HAP-1 (cell line): Measurements from ENCODE around the gene IGIP.

Experiments used
- DNase-seq, 2 experiments: peaks; one replicate each; pipeline ENCODE4 v3.0.0-alpha.2; 2016 to 2020; ENCODE audit warnings: low spot score in 2 of 2
- H3K27me3 ChIP-seq: fragments of 250-450 bp; sonication (Bioruptor Pico); 2 replicates; pipeline ENCODE4 v1.5.1; 2020; ENCODE audit warnings: low read depth, mild to moderate bottlenecking, moderate library complexity
- H3K36me3 ChIP-seq: fragments of 250-450 bp; sonication (Bioruptor Pico); replicated peaks from 2 replicates; pipeline ENCODE4 v1.5.1; 2020; ENCODE audit warnings: mild to moderate bottlenecking
- H3K4me1 ChIP-seq: fragments of 250-450 bp; sonication (Bioruptor Pico); 2 replicates; pipeline ENCODE4 v1.5.1; 2020; ENCODE audit warnings: mild to moderate bottlenecking
- H3K4me3 ChIP-seq: fragments of 250-450 bp; sonication (Bioruptor Pico); 2 replicates; pipeline ENCODE4 v1.5.1; 2020; ENCODE audit warnings: mild to moderate bottlenecking, moderate library complexity
- H3K9me3 ChIP-seq: fragments of 250-450 bp; sonication (Bioruptor Pico); 2 replicates; pipeline ENCODE4 v1.5.1; 2020; ENCODE audit warnings: mild to moderate bottlenecking, moderate library complexity
- in situ Hi-C: fragments of 300-500 bp; cut with MboI; formaldehyde crosslinking; loops from 3 replicates; pipeline ENCODE4 v1.14.3; 2020; ENCODE audit warnings: low sequenced_read_pairs, inconsistent platforms, mixed read lengths

IGIP gene

DNA sequence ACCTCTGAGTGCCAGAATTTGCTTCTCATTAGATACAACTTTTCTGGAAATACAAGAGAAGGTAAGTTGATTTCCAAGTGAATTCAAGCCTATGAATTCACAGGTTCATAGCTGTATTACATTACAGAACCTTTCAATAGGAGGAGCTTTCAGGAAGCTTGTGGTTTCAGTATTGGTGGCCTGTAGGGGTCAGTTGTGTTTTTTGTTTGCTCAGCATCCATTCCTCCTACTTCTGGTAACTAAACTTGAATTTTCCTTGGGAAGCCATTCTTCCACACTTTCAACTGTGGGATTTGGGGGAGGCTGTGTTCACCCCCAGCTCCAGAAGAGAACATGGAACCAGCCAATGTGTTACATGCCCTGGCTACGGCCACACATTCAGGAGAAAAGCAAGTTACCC is 43.7 kb downstream of the IGIP start:
- Histone ChIP-seq H3K4me3 (no peak overlapping the region), H3K4me1 (peaks cover 3% of the 10 kb centered on the region), H3K27me3 (no peaks in the 10 kb centered on the region), H3K9me3 (no peaks in the 10 kb centered on the region), H3K36me3 (no peaks in the 10 kb centered on the region)
- no peak for DNase-seq
- in situ Hi-C loops, result no loop called here

DNA sequence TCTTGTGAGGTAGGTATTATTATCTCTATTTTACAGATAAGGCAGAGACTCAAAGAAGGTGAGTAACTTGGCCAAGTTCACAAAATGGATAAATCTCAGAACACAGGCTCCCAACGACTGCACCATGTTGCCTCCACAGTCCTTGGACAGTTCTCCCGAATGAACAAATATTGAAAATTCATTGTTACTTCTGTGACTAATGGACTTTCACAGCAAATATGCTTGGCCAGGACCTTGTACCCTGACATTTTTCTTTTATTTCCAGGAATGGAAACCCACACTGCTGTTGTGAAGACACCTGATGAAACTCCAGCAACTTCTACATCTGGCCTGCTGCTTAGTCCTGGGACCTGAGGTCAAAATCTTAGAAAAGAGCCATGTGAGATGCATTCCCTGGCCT is 46.7 kb downstream of the IGIP start:
- Histone ChIP-seq H3K27me3 (no peaks in the 10 kb centered on the region), H3K36me3 (0 out of 2 replicates have a peak, but pooled peaks cover 3% of the 10 kb centered on the region), H3K4me1 (peaks cover 6% of the 10 kb centered on the region), H3K4me3 (no peak overlapping the region), H3K9me3 (no peaks in the 10 kb centered on the region)
- in situ Hi-C loops, result no loop called here
- no peak for DNase-seq

DNA sequence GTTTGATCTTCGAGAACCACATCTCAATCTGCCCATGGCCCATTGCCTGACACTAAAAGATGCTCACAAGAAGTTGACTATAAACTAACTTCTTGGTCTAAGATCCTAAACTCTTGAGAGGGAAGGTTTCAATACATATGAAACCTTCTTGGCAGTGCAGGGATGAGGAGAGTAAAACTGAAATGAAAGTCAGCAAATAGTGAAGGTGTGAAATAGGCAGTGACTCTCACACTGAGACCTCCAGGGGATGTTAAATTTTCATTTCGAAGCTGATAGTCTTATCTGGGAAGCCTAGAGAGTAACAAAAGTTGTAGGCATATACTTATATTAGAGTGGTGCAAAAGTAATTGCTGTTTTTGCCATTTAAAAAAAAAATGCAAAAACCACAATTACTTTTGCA is 48.3 kb downstream of the IGIP start:
- Histone ChIP-seq H3K27me3 (no peaks in the 10 kb centered on the region), H3K9me3 (no peaks in the 10 kb centered on the region), H3K4me3 (no peak overlapping the region), H3K4me1 (peaks cover 6% of the 10 kb centered on the region), H3K36me3 (0 out of 2 replicates have a peak, but pooled peaks cover 3% of the 10 kb centered on the region)
- DNase-seq, result no peak
- in situ Hi-C loops, result no loop called here

DNA sequence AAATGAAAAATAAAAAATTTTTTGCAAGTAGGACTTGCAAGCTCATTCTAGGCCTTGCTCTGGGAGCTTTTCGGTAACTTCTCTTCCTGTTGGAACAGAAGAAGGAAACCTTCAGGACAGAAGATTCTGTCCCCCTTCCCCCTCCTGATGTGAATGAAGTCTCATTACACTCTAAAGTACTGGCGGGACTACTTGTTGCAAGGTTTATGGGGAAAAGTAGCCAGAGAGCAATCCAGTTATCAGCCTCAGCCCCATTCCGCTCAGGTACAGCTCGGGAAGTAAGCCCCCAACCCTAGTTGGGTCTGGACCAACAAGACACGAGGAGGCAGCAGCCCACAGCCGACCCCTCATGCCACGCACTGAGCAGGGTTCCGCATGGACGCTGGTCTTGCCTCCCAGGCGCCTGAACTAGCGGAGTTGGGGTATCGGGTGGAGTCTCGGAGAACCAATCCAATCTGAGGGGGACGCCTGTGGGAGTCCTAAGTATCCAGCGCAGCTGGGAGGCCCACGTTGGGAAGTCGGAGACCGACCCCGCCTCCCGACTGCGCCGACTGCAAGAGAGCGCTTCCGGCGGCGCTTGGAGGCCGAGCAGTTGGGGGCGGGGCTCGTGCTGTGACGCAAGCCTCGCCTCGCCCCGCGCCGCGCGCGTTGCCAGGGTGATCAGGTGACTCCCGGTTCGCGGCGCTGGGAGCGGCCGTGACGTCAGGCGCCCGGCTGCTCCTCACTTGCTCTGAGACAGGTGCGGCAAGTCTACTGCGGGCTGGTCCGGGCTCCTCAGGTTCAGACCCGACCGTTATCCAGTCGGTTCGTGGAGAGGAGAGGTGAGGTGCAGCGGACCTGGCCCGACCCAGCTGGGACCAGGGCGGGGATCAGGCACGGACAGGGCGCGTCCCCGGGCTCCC is 49.0 kb downstream of the IGIP start, which contains the start of gene CYSTM1:
Gene CYSTM1 (plus strand): TSS at position 724 of the 902 bp plus-strand sequence. CDS start 19,278 bp downstream, outside the sequence.
- in situ Hi-C loops, result no loop called here
- no peaks in the 10 kb centered on the region for H3K9me3 ChIP-seq
- H3K4me3 ChIP-seq, result peak within 1 kb of the TSS; percentile 96
- 0 out of 2 replicates have a peak, but pooled peaks cover 3% of the 10 kb centered on the region for H3K36me3 ChIP-seq
- H3K27me3 ChIP-seq, result no peaks in the 10 kb centered on the region
- DNase-seq, result peak; percentile 90 to 97
- H3K4me1 ChIP-seq, result peaks cover 6% of the 10 kb centered on the region

DNA sequence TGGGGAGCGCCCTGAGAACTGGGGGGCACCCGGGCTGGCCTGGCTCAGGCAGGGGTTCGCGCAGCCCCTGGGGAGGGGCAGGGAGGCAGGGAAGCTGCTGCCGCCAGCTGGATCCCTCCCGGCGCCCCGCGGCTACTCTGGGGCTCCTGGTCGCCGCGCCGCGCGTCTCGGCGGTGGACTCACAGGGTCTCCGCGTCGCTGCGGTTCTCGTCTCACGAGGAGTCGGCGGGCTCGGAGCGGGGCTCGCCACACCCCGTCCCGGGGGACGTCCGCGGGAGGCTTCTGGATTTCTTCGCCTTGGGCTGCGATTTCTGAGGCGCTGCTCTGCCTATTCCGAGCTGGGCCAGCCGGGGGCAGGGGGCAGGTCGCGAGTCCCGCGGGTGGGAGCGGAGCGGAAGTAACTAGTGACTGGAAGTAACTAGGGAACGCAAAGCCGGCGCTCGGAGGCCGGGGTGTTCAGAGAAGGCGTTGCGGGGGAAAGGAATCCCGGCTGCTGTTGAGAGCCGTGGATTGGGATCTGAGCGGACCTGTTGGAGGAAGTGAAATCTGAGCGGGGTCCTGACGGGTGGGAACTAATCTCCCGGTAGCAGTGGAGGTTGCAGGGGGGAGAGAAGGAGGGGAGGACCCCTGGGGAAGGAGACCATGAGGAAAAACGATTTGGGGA is 49.8 kb downstream of the IGIP start:
- Histone ChIP-seq H3K9me3 (no peaks in the 10 kb centered on the region), H3K27me3 (no peaks in the 10 kb centered on the region), H3K4me1 (peaks cover 6% of the 10 kb centered on the region), H3K36me3 (0 out of 2 replicates have a peak, but pooled peaks cover 3% of the 10 kb centered on the region), H3K4me3 (peak overlapping the region; percentile 96)
- DNase-seq, result peak; percentile 82 to 85
- in situ Hi-C loops, result no loop called here

DNA sequence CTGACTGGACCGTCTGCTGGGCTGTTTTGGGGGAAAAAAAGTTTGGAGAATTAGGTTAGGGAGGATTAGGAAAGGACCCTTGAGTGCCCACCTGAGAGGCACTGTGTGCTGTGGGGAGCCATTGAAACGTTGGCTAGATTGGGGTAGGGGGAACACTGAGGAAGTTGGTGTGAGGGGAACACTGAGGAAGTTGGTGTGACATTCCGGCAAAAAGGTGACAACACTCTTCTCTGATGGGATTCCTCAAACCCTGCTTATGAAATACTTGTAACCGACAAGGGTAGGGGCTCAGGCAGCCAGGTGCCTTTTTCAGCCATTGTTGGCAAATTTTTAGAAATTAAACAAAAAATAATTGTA is 50.3 kb downstream of the IGIP start:
- no peak for DNase-seq
- Histone ChIP-seq H3K4me3 (peak overlapping the region; percentile 96), H3K36me3 (0 out of 2 replicates have a peak, but pooled peaks cover 3% of the 10 kb centered on the region), H3K27me3 (no peaks in the 10 kb centered on the region), H3K4me1 (peaks cover 6% of the 10 kb centered on the region), H3K9me3 (no peaks in the 10 kb centered on the region)
- in situ Hi-C loops, result no loop called here

DNA sequence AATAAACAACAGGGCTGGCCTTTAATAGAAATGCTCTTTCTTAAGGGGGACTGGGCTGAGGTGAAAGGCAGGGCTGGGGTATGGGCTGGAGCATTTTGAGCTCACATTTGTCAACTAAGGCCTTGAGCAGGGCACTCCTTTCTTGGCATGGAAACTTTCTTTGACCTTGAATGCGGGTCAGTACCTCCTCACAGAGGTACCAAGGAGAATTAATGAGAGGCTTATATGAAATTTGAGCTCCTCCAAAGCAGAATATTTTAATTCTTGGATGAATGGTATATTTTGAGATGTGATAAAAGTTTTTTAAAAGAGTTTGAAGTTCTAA is 52.3 kb downstream of the IGIP start:
- Histone ChIP-seq H3K36me3 (0 out of 2 replicates have a peak, but pooled peaks cover 3% of the 10 kb centered on the region), H3K9me3 (no peaks in the 10 kb centered on the region), H3K27me3 (no peaks in the 10 kb centered on the region), H3K4me1 (peaks cover 6% of the 10 kb centered on the region), H3K4me3 (no peak overlapping the region)
- in situ Hi-C loops, result no loop called here
- DNase-seq, result no peak

DNA sequence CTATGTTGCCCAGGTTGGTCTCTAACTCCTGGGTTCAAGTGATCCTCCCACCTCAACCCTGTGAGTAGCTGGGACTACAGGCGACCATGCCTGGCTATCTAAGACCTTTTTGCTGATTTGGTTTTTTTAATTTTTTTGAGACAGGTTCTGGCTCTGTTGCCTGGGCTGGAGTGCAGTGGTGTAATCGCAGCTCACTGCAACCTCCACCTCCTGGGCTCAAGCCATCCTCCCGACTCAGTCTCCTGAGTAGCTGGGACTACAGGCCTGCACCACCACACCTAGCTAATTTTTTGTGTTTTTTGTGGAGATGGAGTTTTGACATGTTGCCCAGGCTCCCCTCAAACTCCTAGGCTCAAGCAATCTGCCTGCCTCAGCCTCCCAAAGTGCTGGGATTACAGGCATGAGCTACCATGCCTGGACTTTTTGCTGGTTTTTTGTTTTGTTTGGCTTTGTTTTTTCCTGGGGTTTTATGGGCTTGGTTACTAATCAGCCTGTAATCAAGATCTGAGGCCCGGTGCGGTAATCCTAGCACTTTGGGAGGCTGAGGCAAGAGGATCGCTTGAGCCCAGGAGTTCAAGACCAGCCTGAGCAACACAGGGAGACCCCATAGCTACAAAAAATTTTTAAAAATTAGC is 52.9 kb downstream of the IGIP start:
- H3K9me3 ChIP-seq, result no peaks in the 10 kb centered on the region
- DNase-seq, result no peak

More for the DNA sequence above, 52.9 kb downstream of the IGIP start:
- Histone ChIP-seq H3K4me1 (peaks cover 6% of the 10 kb centered on the region), H3K27me3 (no peaks in the 10 kb centered on the region), H3K36me3 (0 out of 2 replicates have a peak, but pooled peaks cover 3% of the 10 kb centered on the region), H3K4me3 (no peak overlapping the region)
- in situ Hi-C loops, result no loop called here
